HG03064 (cell line): ENCODE results near the gene B9D2.
A peak's percentile ranks its signal among the peaks of the same experiment; 100 is the strongest.
"Not testable (repeated sequence)": the region's sequence is repeated elsewhere in the genome, so short reads cannot be mapped to it uniquely, and the experiment has no call there.

Source experiments
- ATAC-seq: cut with Tn5 transposase; IDR thresholded peaks from one replicate; pipeline ENCODE4 v1.9.1; 2021; ENCODE audit warnings: low read depth; ENCODE audit not compliant: unreplicated experiment

Gene B9D2, protein sequence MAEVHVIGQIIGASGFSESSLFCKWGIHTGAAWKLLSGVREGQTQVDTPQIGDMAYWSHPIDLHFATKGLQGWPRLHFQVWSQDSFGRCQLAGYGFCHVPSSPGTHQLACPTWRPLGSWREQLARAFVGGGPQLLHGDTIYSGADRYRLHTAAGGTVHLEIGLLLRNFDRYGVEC

DNA sequence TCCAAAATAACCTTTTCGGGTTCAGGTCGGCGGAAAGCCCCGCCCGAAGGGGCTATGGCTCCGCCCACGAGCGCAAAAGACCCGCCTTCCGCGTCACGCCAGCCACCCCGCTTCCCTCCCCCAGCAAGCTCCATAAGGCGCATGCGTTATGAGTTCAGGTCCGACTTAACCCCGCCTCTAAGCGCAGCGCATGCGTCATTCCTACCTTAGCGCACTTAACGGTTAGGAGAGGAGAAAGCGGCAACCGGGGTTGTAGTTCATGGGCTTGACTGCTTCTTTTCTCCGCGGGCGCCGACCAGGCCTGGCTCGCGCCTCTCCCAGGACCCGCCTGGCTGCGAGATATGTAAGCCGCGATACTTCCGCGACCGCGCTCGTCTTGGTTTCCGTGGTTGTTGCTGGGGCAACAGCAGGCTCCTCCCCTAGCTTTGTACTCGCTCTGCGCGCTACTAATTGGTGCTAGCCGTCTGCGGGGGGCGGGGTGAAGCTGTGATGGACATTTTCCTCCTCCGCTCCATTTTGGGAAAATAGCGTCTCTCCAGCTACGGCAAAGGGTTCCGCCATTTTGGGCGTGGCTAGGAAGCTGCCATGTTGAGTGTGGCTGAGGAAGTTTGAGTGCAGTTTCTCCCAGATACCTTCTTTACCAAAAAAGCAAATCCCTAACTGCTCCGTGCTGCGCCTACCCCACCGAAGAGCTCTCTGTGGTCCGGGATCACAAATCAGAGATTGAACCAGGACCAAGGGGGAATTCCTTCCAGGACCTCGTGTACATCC is at the start of gene B9D2:
Gene B9D2, minus strand, starts transcription at position 397 of the 771 bp plus-strand sequence. CDS start 630 bp downstream, outside the sequence.
- ATAC-seq, result peak; percentile 70

DNA sequence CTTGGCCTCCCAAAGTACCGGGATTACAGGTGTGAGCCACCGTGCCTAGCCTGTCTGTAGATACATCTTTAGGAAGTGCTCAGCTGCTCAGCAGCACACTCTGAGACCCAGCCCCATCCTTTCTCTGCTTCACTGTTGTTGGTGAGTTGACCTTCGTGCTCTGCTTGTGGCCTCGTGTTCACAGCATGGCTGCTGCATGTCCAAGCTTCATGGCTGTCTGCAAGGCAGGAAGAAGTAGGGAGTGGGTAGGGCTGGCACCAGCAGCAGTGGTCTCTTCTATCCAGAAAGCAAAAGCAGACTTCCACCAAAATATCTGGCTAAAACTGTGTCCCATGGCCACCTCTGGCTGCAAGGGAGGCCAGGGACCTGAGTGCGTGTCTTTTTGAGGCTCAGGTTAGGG is 49.0 kb upstream of the B9D2 start:
- no peak for ATAC-seq

DNA sequence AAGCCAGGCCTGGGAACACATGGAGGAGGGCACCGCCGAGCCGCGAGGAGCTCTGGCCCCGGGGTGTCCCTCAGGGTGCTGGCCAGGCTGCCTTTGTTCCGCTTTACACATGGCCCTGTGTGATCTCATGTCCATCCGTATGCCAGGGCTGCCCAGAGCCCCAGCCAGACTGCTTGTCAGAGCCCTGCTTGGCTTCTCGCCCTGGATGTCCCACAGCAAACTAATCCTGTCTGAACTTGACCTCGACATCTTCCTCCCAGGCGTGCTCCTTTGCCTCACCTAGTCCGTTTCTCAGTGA is 48.0 kb upstream of the B9D2 start:
- ATAC-seq, result no peak

DNA sequence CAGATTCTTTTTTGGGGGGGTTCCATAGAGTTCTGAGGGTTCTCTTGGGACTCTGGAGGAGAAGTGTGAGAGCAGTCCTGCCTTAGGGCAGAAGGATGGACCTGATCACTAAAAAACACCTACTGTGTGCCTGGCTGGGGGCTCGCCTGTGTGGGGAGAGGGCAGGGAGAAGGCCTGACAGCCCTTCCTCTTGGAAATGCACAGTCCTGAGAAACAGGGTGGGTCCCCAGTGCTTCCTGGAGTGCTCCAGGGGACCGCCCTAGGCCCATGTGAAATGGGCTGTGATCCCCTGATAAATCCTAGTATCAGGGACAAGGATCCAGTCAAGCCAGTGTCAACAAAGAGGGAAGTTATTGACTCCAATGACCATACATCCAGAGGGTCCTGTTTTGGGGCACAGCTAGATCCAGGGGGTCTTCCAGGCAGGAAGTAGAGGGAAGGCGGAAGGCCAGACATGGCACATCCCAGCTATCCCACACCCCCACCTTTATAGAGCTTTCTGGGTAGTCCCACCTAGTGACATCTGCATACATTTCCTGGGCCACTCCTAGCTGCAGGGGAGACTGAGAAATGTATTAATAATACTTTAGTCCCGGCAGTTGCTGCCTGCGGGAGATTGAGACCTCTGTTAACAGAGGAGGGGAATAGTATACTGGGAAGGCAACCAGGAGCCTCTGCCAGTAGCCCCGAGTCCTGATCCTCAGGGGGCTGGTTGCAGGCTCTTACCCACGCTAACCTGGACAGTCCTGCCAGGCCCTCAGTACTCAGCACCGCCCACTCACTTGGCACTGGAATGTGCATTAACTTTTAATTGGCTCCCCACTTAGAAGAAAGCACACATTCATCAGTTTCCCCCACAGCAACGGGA is 47.4 kb upstream of the B9D2 start:
- ATAC-seq, result no peak

GRCh38 chr19:41410336-41411054 is 46.5 kb upstream of the B9D2 start:
- no peak for ATAC-seq

- ATAC-seq, result no peak
Measured at GRCh38 chr19:41409288-41409687, 45.3 kb upstream of the B9D2 start.

GRCh38 chr19:41408846-41409245 is 44.9 kb upstream of the B9D2 start:
- ATAC-seq, result not testable (repeated sequence)

- no peak for ATAC-seq
Measured at GRCh38 chr19:41408256-41408655, 44.3 kb upstream of the B9D2 start.

DNA sequence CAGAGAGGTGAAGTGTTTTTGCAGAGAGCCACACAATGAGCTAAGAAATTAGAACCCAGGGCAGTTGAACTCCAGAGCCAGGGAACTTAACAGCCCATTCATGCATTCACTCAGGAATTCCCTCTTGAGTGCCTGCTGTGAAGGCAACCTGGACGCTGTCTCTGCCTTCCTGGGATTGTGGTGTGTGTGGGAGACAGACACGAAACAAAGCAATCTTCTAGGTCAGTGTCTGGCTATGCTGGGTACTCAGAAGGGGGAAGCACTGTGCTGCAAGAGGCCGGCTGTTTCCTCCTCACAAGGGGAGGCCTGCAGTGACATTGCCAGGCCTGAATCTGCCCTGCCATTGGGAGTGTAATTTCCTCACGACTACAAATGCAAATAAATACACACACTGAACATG is 43.3 kb upstream of the B9D2 start:
- ATAC-seq, result no peak

- ATAC-seq, result no peak
Measured at GRCh38 chr19:41405776-41406175, 41.8 kb upstream of the B9D2 start.

DNA sequence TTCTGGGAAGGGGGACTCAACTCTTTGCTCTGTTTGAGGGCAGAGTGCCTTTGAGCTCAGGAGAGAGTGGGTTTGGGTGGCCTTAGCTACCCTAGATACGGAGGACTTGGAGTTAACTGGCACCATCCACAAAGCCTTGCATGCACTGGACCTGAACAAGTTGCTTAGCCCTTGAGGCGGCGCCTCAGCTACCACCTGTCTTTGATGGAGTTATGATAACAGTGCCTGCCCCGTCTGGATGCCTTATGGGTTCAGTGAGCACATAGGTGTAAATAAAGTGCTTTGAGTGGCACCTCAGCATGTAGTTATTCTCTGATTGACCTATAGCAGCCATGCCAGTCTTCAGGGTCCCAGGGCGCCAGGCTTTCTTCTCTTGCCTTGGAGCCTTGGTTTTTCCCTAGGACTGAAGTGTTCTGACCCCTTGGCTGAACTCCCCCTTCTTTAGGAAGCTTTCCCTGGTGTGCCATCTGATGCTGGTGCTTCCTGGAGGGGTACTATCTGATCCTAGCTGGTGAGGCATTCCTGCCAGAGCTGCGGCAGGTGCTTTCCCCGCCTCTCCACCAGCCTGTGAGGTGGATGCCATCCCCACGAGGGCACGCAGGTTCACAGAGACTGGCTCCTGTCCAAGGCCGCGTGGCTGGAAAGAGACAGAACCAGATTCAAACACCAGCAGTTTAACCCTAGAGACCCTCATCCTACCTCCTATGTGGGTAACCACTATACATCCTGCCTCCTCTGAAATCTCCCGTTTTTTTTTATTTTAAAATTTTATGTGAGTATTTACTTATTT is 39.4 kb upstream of the B9D2 start:
- no peak for ATAC-seq

DNA sequence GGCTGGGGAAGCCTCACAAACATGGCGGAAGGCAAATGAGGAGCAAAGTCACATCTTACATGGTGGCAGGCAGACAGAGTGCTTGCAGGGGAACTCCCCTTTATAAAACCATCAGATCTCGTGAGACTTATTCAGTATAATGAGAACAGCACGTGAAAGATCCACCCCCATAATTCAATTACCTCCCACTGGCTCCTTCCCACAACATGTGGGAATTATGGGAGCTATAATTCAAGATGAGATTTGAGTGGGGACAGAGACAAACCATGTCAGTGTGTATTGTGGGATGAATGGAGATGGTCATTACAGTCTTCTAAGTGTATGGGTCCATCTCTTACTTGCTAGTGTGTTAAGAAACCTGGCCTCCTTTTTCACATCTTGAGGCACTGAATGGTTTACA is 38.1 kb upstream of the B9D2 start:
- ATAC-seq, result no peak

DNA sequence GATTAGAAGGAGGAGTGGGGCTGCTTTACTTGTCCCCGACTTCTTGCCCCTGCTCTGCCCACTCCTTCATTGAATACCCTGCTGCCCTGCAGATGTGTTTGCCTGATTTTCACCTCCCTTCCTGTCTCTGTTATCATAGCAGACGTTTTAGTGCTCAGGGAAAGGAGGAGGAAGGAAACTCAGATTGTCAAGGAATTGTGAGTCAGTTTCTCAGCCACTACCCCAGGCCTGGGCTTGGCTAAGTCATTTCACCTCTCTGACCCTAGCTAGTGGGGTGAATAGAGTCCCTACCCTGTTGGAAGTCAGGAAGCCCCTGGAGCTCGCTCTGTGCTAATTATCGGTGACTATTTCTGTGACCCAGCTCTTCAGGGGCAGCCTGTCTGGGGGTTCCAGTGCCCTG is 37.5 kb upstream of the B9D2 start:
- no peak for ATAC-seq

DNA sequence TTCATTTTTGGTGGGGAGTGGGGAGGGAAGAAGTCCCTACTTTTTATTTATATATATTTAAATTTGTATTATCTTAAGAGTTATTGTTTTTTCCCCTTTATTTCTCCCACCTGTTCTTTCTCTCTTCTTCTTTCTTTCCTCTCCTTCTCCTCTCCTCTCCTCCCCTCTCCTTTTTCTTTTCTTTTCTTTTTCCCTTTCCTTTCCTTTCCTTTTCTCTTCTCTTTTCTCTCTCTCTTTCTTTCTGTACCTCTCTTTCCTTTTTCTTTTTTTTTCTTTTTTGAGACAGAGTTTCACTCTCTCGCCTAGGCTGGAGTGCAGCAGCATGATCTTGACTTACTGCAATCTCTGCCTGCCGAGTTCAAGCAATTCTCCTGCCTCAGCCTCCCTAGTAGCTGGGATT is 35.6 kb upstream of the B9D2 start:
- no peak for ATAC-seq

DNA sequence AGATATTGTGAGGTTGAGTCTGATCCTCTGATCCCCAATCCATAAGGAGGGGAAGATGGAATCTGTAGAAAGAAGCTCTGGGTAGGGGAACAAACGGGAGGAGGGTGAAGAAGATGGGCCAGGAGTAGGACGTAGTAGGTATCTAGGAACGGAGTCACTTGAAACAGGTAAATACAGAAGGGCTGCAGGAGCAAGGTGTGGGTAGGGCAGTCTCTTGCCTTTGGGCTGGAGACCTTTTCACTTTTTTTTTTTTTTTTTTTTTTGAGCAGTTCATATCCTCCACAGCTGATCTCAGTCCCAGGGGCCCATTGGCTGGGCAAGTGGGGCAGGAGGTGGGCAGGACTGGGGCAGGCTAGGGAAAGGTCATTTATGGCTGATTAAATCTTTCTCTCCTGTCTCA is 35.1 kb upstream of the B9D2 start:
- ATAC-seq, result no peak

DNA sequence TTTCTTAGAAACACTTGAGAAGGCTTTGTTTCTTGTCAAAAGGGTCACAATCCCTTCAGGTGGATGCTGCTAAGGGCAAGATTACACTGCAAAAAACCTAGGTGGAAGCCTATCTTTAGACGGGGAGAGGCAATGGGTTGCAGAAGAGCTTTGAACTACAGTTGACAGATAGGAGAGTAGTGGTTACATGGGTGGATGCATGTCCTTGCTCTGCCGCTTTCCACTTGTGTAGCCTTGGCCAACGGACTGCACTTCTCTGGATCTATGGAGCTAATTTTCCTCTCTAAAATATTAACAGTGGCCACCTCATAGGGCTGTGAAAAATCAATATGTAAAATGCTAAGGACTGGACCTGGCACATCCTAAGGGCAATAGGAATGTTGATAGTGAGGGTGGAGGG is 34.6 kb upstream of the B9D2 start:
- no peak for ATAC-seq

GRCh38 chr19:41398050-41398418 is 34.1 kb upstream of the B9D2 start:
- no peak for ATAC-seq

DNA sequence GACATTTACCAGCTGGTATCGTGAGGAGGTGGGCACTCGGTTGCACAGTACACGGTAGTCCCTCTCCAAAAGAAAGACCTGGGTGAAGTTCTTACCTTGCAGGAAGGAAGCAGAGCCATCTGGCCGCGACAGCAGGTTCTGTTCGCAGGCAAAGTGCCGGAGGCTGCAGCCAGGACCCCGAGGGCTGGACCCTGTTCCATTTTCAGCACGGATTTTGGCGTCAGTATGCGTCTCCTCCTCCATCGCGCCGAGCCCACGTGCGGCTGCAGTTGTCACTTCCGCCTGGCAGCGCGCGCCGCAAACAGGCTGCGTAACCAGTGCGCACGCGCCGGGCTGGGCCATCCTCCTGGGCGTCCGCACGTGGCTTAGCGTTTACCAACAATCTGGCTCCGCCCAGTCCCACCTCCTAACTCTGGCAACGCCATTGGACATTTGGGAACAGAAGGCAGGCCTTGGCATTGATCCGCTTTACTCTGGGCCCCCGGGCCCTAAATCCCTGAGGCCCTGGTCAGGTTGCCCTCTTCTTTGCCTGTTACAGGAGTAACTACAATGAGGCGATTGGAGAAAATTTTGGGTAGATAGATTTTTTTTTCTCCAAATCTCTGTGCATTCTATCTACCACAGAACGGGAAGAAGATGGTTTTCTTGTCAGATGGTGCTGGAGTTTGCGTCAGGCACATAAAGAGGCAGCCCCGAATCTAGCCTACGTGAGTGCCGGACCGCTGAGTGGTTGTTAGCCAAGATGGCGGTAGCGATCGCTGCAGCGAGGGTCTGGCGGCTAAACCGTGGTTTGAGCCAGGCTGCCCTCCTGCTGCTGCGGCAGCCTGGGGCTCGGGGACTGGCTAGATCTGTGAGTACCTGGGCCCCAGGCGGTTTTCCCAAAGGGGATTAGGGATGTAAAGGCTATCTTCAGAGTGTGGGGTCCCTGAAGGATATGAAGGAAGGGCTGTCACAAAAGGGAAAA is 33.4 kb upstream of the B9D2 start, which contains the start of the genes BCKDHA and EXOSC5:
Gene BCKDHA, plus strand, starts transcription at position 733 of the 964 bp plus-strand sequence. Its CDS starts 10 bp downstream, at position 743.
Gene EXOSC5, minus strand, starts transcription at position 274 of the 964 bp plus-strand sequence. Its CDS starts 31 bp downstream, at position 243.
- ATAC-seq, result peak; percentile 69

- no peak for ATAC-seq
Measured at GRCh38 chr19:41395355-41395754, 31.4 kb upstream of the B9D2 start.
